ENCODE results near the gene OCIAD1.
"Not testable (repeated sequence)": the region's sequence is repeated elsewhere in the genome, so short reads cannot be mapped to it uniquely, and the experiment has no call there.

Gene OCIAD1

GRCh38 chr4:48830706-48831531, at the start of gene OCIAD1:
Gene OCIAD1, plus strand, starts transcription at chr4:48831088. Its CDS starts 1,537 bp downstream, at chr4:48832625.
- peak; percentile 98 for DNase-seq

GRCh38 chr4:48781968-48782367, 48.9 kb upstream of the OCIAD1 start:
- DNase-seq: no peak

- DNase-seq: no peak
Observed at GRCh38 chr4:48785302-48785701, 45.6 kb upstream of the OCIAD1 start.

GRCh38 chr4:48786549-48786948, 44.3 kb upstream of the OCIAD1 start:
- no peak for DNase-seq

GRCh38 chr4:48787056-48787455, 43.8 kb upstream of the OCIAD1 start:
- no peak for DNase-seq

- no peak for DNase-seq
Observed at GRCh38 chr4:48790561-48790960, 40.3 kb upstream of the OCIAD1 start.

GRCh38 chr4:48791313-48791712, 39.6 kb upstream of the OCIAD1 start:
- no peak for DNase-seq

GRCh38 chr4:48792348-48793006, 38.4 kb upstream of the OCIAD1 start:
- DNase-seq: no peak

GRCh38 chr4:48795108-48795507, 35.8 kb upstream of the OCIAD1 start:
- DNase-seq: no peak

- no peak for DNase-seq
Observed at GRCh38 chr4:48796191-48796926, 34.5 kb upstream of the OCIAD1 start.

GRCh38 chr4:48796927-48797679, 33.8 kb upstream of the OCIAD1 start:
- DNase-seq: no peak

GRCh38 chr4:48798117-48798516, 32.8 kb upstream of the OCIAD1 start:
- no peak for DNase-seq

- no peak for DNase-seq
Observed at GRCh38 chr4:48799157-48799556, 31.7 kb upstream of the OCIAD1 start.

- DNase-seq: not testable (repeated sequence)
Observed at GRCh38 chr4:48800155-48800554, 30.7 kb upstream of the OCIAD1 start.

GRCh38 chr4:48801016-48801715, 29.7 kb upstream of the OCIAD1 start:
- DNase-seq: no peak

- no peak for DNase-seq
Observed at GRCh38 chr4:48804584-48805301, 26.1 kb upstream of the OCIAD1 start.

GRCh38 chr4:48812866-48813265, 18.0 kb upstream of the OCIAD1 start:
- no peak for DNase-seq

- no peak for DNase-seq
Observed at GRCh38 chr4:48813964-48814363, 16.9 kb upstream of the OCIAD1 start.

GRCh38 chr4:48815483-48815882, 15.4 kb upstream of the OCIAD1 start:
- DNase-seq: no peak

GRCh38 chr4:48816297-48816696, 14.6 kb upstream of the OCIAD1 start:
- DNase-seq: not testable (repeated sequence)

GRCh38 chr4:48816971-48817370, 13.9 kb upstream of the OCIAD1 start:
- DNase-seq: no peak

Data from right hindlimb (tissue), 1 donor.